SJCRH30 (cell line): ENCODE results near the gene RUBCN. TPM values are rescaled to one million over a fixed set of nuclear protein-coding genes. Genes with fewer than 3 reads are reported as not detected.

Experiments
- DNase-seq, 2 experiments: peaks; one replicate each; pipeline ENCODE4 v3.0.0-alpha.2; 2015 to 2020
- H3K27ac ChIP-seq: fragments of 250-450 bp; sonication (Bioruptor Pico); 2 replicates; pipeline ENCODE4 v1.5.1; 2020; ENCODE audit warnings: mild to moderate bottlenecking, moderate library complexity
- H3K27me3 ChIP-seq: fragments of 250-450 bp; sonication (Bioruptor Pico); 2 replicates; pipeline ENCODE4 v1.5.1; 2020; ENCODE audit warnings: mild to moderate bottlenecking, moderate library complexity
- H3K36me3 ChIP-seq: fragments of 250-450 bp; sonication (Bioruptor Pico); 2 replicates; pipeline ENCODE4 v1.5.1; 2020; ENCODE audit warnings: mild to moderate bottlenecking, moderate library complexity
- H3K4me1 ChIP-seq: fragments of 250-450 bp; sonication (Bioruptor Pico); 2 replicates; pipeline ENCODE4 v1.5.1; 2020; ENCODE audit warnings: mild to moderate bottlenecking, moderate library complexity
- H3K4me3 ChIP-seq: fragments of 250-450 bp; sonication (Bioruptor Pico); 2 replicates; pipeline ENCODE4 v1.5.1; 2020; ENCODE audit warnings: mild to moderate bottlenecking, moderate library complexity
- H3K9me3 ChIP-seq: fragments of 250-450 bp; sonication (Bioruptor Pico); replicated peaks from 2 replicates; pipeline ENCODE4 v1.5.1; 2020; ENCODE audit warnings: mild to moderate bottlenecking, moderate library complexity
- total RNA-seq: library from RNA; depleted of rRNA; stranded (reverse); fragments of >200 nt; shearing (Covaris generic); gene quantifications from 2 replicates; pipeline ENCODE4 v1.2.3, GENCODE V29; 2014; rRNA removed

The RUBCN gene
- 15.4 and 16.1 TPM in 2 replicates for total RNA-seq

- Histone ChIP-seq H3K27me3 (no peaks in the 10 kb centered on the region), H3K27ac (peak within 1 kb of the TSS; percentile 56), H3K9me3 (no peaks in the 10 kb centered on the region), H3K36me3 (no peaks in the 10 kb centered on the region), H3K4me3 (peak within 1 kb of the TSS; percentile 94), H3K4me1 (no peaks in the 10 kb centered on the region)
- peak; percentile 94 to 95 for DNase-seq
Observed at GRCh38 chr3:197736491-197737318, at the start of gene RUBCN. TSS of gene RUBCN (minus strand) at chr3:197736904. CDS start at chr3:197736719, 185 bp downstream.

- no peaks in the 10 kb centered on the region for H3K27me3 ChIP-seq
- no peak overlapping the region for H3K27ac ChIP-seq
- no peak for DNase-seq
- H3K36me3 ChIP-seq, result peaks cover 9% of the 10 kb centered on the region
- H3K4me1 ChIP-seq, result no peaks in the 10 kb centered on the region
- H3K4me3 ChIP-seq, result no peak overlapping the region
- no peaks in the 10 kb centered on the region for H3K9me3 ChIP-seq
Observed at GRCh38 chr3:197784019-197784585, 47.4 kb upstream of the RUBCN start.

- no peak for DNase-seq
- Histone ChIP-seq H3K4me1 (no peaks in the 10 kb centered on the region), H3K9me3 (no peaks in the 10 kb centered on the region), H3K27ac (no peak overlapping the region), H3K4me3 (no peak overlapping the region), H3K27me3 (no peaks in the 10 kb centered on the region), H3K36me3 (peaks cover 22% of the 10 kb centered on the region)
Observed at GRCh38 chr3:197782230-197782629, 45.5 kb upstream of the RUBCN start.

GRCh38 chr3:197775317-197775716 is 38.6 kb upstream of the RUBCN start:
- peaks cover 47% of the 10 kb centered on the region for H3K36me3 ChIP-seq
- H3K4me1 ChIP-seq, result no peaks in the 10 kb centered on the region
- no peak for DNase-seq
- no peak overlapping the region for H3K4me3 ChIP-seq
- no peaks in the 10 kb centered on the region for H3K9me3 ChIP-seq
- H3K27me3 ChIP-seq, result no peaks in the 10 kb centered on the region
- H3K27ac ChIP-seq, result no peak overlapping the region

GRCh38 chr3:197761784-197762183 is 25.1 kb upstream of the RUBCN start:
- Histone ChIP-seq H3K4me3 (no peak overlapping the region), H3K9me3 (0 out of 2 replicates have a peak, but pooled peaks cover 3% of the 10 kb centered on the region), H3K4me1 (no peaks in the 10 kb centered on the region), H3K36me3 (peaks cover 45% of the 10 kb centered on the region), H3K27ac (no peak overlapping the region), H3K27me3 (no peaks in the 10 kb centered on the region)
- no peak for DNase-seq

GRCh38 chr3:197758512-197758911 is 21.8 kb upstream of the RUBCN start:
- H3K36me3 ChIP-seq, result peaks cover 36% of the 10 kb centered on the region
- no peak overlapping the region for H3K27ac ChIP-seq
- DNase-seq, result no peak
- no peaks in the 10 kb centered on the region for H3K27me3 ChIP-seq
- 0 out of 2 replicates have a peak, but pooled peaks cover 3% of the 10 kb centered on the region for H3K9me3 ChIP-seq
- no peaks in the 10 kb centered on the region for H3K4me1 ChIP-seq
- no peak overlapping the region for H3K4me3 ChIP-seq

- Histone ChIP-seq H3K27me3 (no peaks in the 10 kb centered on the region), H3K4me1 (no peaks in the 10 kb centered on the region), H3K36me3 (peaks cover 23% of the 10 kb centered on the region), H3K9me3 (0 out of 2 replicates have a peak, but pooled peaks cover 3% of the 10 kb centered on the region), H3K4me3 (no peak overlapping the region), H3K27ac (no peak overlapping the region)
- DNase-seq, result no peak
Observed at GRCh38 chr3:197756704-197757103, 20.0 kb upstream of the RUBCN start.

- H3K27ac ChIP-seq, result no peak overlapping the region
- no peak for DNase-seq
- no peaks in the 10 kb centered on the region for H3K9me3 ChIP-seq
- peaks cover 4% of the 10 kb centered on the region; the same call in 1 of the 2 replicates for H3K4me1 ChIP-seq
- no peak overlapping the region for H3K4me3 ChIP-seq
- peaks cover 15% of the 10 kb centered on the region; the same call in 1 of the 2 replicates for H3K36me3 ChIP-seq
- no peaks in the 10 kb centered on the region for H3K27me3 ChIP-seq
Observed at GRCh38 chr3:197753263-197753662, 16.6 kb upstream of the RUBCN start.

- H3K9me3 ChIP-seq, result no peaks in the 10 kb centered on the region
- peak overlapping the region; percentile 85 for H3K4me3 ChIP-seq
- H3K36me3 ChIP-seq, result peaks cover 10% of the 10 kb centered on the region; the same call in 1 of the 2 replicates
- H3K4me1 ChIP-seq, result peaks cover 5% of the 10 kb centered on the region; the same call in 1 of the 2 replicates
- no peaks in the 10 kb centered on the region for H3K27me3 ChIP-seq
- no peak for DNase-seq
- H3K27ac ChIP-seq, result no peak overlapping the region
Observed at GRCh38 chr3:197752107-197752506, 15.4 kb upstream of the RUBCN start.

- DNase-seq, result peak; percentile 24 to 45
- Histone ChIP-seq H3K36me3 (0 out of 2 replicates have a peak, but pooled peaks cover 1% of the 10 kb centered on the region), H3K9me3 (no peaks in the 10 kb centered on the region), H3K4me3 (peak overlapping the region; percentile 85), H3K27ac (peak overlapping the region; percentile 58), H3K4me1 (peaks cover 5% of the 10 kb centered on the region; the same call in 1 of the 2 replicates), H3K27me3 (no peaks in the 10 kb centered on the region)
Observed at GRCh38 chr3:197750858-197751737, 14.4 kb upstream of the RUBCN start.

- Histone ChIP-seq H3K9me3 (no peaks in the 10 kb centered on the region), H3K27me3 (no peaks in the 10 kb centered on the region), H3K27ac (peak overlapping the region; percentile 58), H3K4me1 (peaks cover 5% of the 10 kb centered on the region; the same call in 1 of the 2 replicates), H3K36me3 (no peaks in the 10 kb centered on the region), H3K4me3 (peak overlapping the region; percentile 85)
- DNase-seq, result peak; percentile 64 to 77
Observed at GRCh38 chr3:197750396-197750831, 13.7 kb upstream of the RUBCN start.

- no peaks in the 10 kb centered on the region for H3K9me3 ChIP-seq
- no peaks in the 10 kb centered on the region for H3K36me3 ChIP-seq
- peak; percentile 86 to 90 for DNase-seq
- H3K27me3 ChIP-seq, result no peaks in the 10 kb centered on the region
- H3K4me3 ChIP-seq, result peak within 1 kb of the TSS; percentile 85
- H3K4me1 ChIP-seq, result peaks cover 5% of the 10 kb centered on the region; the same call in 1 of the 2 replicates
- H3K27ac ChIP-seq, result peak within 1 kb of the TSS; percentile 58
Observed at GRCh38 chr3:197749601-197750395, 13.1 kb upstream of the RUBCN start, which contains the start of gene FYTTD1. TSS of gene FYTTD1 (plus strand) at chr3:197749883. CDS start at chr3:197749972, 89 bp downstream.

- no peak for DNase-seq
Observed at GRCh38 chr3:197749315-197749600, 12.6 kb upstream of the RUBCN start.

More at GRCh38 chr3:197749315-197749600, 12.6 kb upstream of the RUBCN start:
- H3K27me3 ChIP-seq, result no peaks in the 10 kb centered on the region
- H3K36me3 ChIP-seq, result no peaks in the 10 kb centered on the region
- peaks cover 5% of the 10 kb centered on the region; the same call in 1 of the 2 replicates for H3K4me1 ChIP-seq
- peak overlapping the region; percentile 85 for H3K4me3 ChIP-seq
- H3K27ac ChIP-seq, result peak overlapping the region; percentile 22; the same call in 1 of the 2 replicates
- no peaks in the 10 kb centered on the region for H3K9me3 ChIP-seq
